GM12878 (cell line): ENCODE measurements around the gene KDM4C. TPM values are rescaled to one million over a fixed set of nuclear protein-coding genes. Genes with fewer than 3 reads are reported as not detected.

ENCODE experiments used
- ATAC-seq: fragments of 200-7000 bp; cut with Tn5 transposase; 3 replicates; pipeline ENCODE4 v1.9.1; 2020; ENCODE audit warnings: mild to moderate bottlenecking, moderate library complexity
- BruUV-seq: library from RNA; stranded (reverse); fragments of 400-500 nt; replicated peaks from 2 replicates; lab custom pipeline; 2021; lab: Mats Ljungman, UMichigan
- CTCF ChIA-PET: fragments of 300-600 bp; sonication (Branson Sonifier 250); formaldehyde crosslinking; extraction: SDS; loops from one replicate; lab custom pipeline; 2021; ENCODE audit warnings: inconsistent platforms; lab: Yijun Ruan, JAX
- POLR2A ChIA-PET: fragments of 350-600 bp; formaldehyde crosslinking; extraction: SDS; loops from one replicate; lab custom pipeline; 2021; ENCODE audit warnings: inconsistent platforms; lab: Charles Lee
- RAD21 ChIA-PET: fragments of 300-600 bp; sonication (Branson Sonifier 250); formaldehyde crosslinking; loops from one replicate; lab custom pipeline; 2023; ENCODE audit warnings: antibody characterized with exemption; ENCODE audit not compliant: unreplicated experiment; lab: Charles Lee
- SMC1A ChIA-PET: fragments of 300-600 bp; sonication (Branson Sonifier 250); formaldehyde crosslinking; loops from one replicate; lab custom pipeline; 2023; ENCODE audit not compliant: unreplicated experiment, uncharacterized antibody; lab: Charles Lee
- DNase-seq: peaks from one replicate; pipeline ENCODE4 v3.0.0-alpha.2; 2011; ENCODE audit warnings: low read depth, low spot score
- FAIRE-seq: peaks from 3 replicates; lab custom pipeline; 2011; peaks lifted over from hg19 to GRCh38; lab: Jason Lieb, UNC
- H2AFZ ChIP-seq: 2 replicates; pipeline ENCODE4 v1.6.0; 2011; ENCODE audit warnings: low read depth, low read length, control low read depth; ENCODE audit not compliant: control insufficient read depth
- H3K27ac ChIP-seq: 2 replicates; pipeline ENCODE4 v1.5.1; 2011; ENCODE audit warnings: control low read depth; ENCODE audit not compliant: control insufficient read depth, insufficient read depth
- H3K27me3 ChIP-seq, 2 experiments: replicated peaks in 1 of 2; 2 replicates each; pipeline versions ENCODE4 v1.6.0 to v1.6.1; 2011; ENCODE audit warnings: low read length in 1 of 2; ENCODE audit not compliant: control insufficient read depth in 2 of 2, insufficient read depth in 2 of 2
- H3K36me3 ChIP-seq, 2 experiments: 2 replicates each; pipeline ENCODE4 v1.5.1; 2011; ENCODE audit warnings: low read length in 1 of 2; ENCODE audit not compliant: control insufficient read depth in 2 of 2, insufficient read depth in 2 of 2
- H3K4me1 ChIP-seq: 2 replicates; pipeline ENCODE4 v1.6.1; 2011; ENCODE audit warnings: mild to moderate bottlenecking, low read length, moderate library complexity, mixed read lengths; ENCODE audit not compliant: control insufficient read depth, insufficient read depth
- H3K4me2 ChIP-seq: 2 replicates; pipeline ENCODE4 v1.6.0; 2011; ENCODE audit warnings: control low read depth; ENCODE audit not compliant: control insufficient read depth, insufficient read depth
- H3K4me3 ChIP-seq: fragments of 200-600 bp; sonication (generic); 2 replicates; pipeline ENCODE4 v1.5.1; 2016
- H3K79me2 ChIP-seq: 2 replicates; pipeline ENCODE4 v1.6.0; 2011; ENCODE audit warnings: low read length; ENCODE audit not compliant: control insufficient read depth, insufficient read depth
- H3K9ac ChIP-seq: 2 replicates; pipeline ENCODE4 v1.8.0; 2011; ENCODE audit warnings: low read length, control low read depth, mixed read lengths; ENCODE audit not compliant: control insufficient read depth, insufficient read depth
- H3K9me3 ChIP-seq: replicated peaks from 3 replicates; pipeline ENCODE4 v1.5.1; 2011; ENCODE audit warnings: mild to moderate bottlenecking, low read length; ENCODE audit not compliant: control insufficient read depth, insufficient read depth
- H4K20me1 ChIP-seq: 2 replicates; pipeline ENCODE4 v1.6.0; 2011; ENCODE audit not compliant: control insufficient read depth, insufficient read depth
- CHD4 ChIP-seq: fragments of 200-600 bp; sonication (generic); IDR thresholded peaks from 2 replicates; pipeline ENCODE4 v1.6.1; 2016; ENCODE audit warnings: mild to moderate bottlenecking
- NBN ChIP-seq: fragments of 450-650 bp; IDR thresholded peaks from 2 replicates; pipeline ENCODE4 v1.6.1; 2016
- TCF7 ChIP-seq: IDR thresholded peaks from 2 replicates; pipeline ENCODE4 v1.6.1; 2014; ENCODE audit warnings: antibody characterized with exemption, borderline replicate concordance
- WGBS: methylation state at CpG from one replicate; pipeline ENCODE4 v1.1.6; 2016; ENCODE audit warnings: low lambda C conversion rate; ENCODE audit not compliant: insufficient replicate concordance, insufficient coverage; ENCODE audit errors: missing lambda C conversion rate; 5-methylcytosine and 5-hydroxymethylcytosine counted together
- in situ Hi-C: fragments of 300-500 bp; cut with MboI; formaldehyde crosslinking; loops from 9 replicates; pipeline ENCODE4 v1.14.3; 2018; ENCODE audit warnings: mixed read lengths
- intact Hi-C: fragments of 100-400 bp; cut with micrococcal nuclease; formaldehyde crosslinking; loops from one replicate; pipeline ENCODE4 v1.14.2; 2022; ENCODE audit not compliant: unreplicated experiment
- polyA plus RNA-seq, 11 experiments: library from polyadenylated mRNA; depleted of rRNA in 4 of 11; unstranded in 6 of 11; stranded (reverse) in 5 of 11; fragments of >200 nt; fragmentation: Nextera tagmentation in 4 of 11; fragmentation: Illumina TruSeq in 1 of 11; extraction: Ambion mirVana in 4 of 11; extraction: Trizol in 1 of 11; gene quantifications; 1 replicate in 1 of 11; 2 replicates in 10 of 11; pipeline versions ENCODE4 v1.2.1 to v1.2.3, GENCODE V29; 2011 to 2016; ENCODE audit warnings: inconsistent platforms in 2 of 11, missing spikeins in 2 of 11, low read depth in 1 of 11
- total RNA-seq, 4 experiments: library from RNA; depleted of rRNA in 3 of 4; stranded (reverse); fragments of >200 nt in 3 of 4; fragmentation: Illumina TruSeq in 1 of 4; extraction: Trizol in 1 of 4; gene quantifications; 2 replicates each; pipeline versions ENCODE4 v1.2.1 to v1.2.3, GENCODE V29; 2013 to 2021
- TF ChIP-seq, protein P1 (sequence below): IDR thresholded peaks from 2 replicates; pipeline ENCODE4 v1.6.1; 2012; ENCODE audit warnings: low read depth, low read length, improper control_type of control experiment
- TF ChIP-seq, protein P2 (sequence below): fragments of 450-650 bp; IDR thresholded peaks from 2 replicates; pipeline ENCODE4 v1.6.1; 2018; ENCODE audit warnings: mild to moderate bottlenecking, low read depth, moderate library complexity; ENCODE audit not compliant: partially characterized antibody

KDM4C gene
- total and polyA plus RNA-seq, 10 of the 15 experiments (the other 5 are each of a cell fraction or from before 2014, with no cell fraction given), result 6.8 to 41.2 (median 20.1) TPM

DNA sequence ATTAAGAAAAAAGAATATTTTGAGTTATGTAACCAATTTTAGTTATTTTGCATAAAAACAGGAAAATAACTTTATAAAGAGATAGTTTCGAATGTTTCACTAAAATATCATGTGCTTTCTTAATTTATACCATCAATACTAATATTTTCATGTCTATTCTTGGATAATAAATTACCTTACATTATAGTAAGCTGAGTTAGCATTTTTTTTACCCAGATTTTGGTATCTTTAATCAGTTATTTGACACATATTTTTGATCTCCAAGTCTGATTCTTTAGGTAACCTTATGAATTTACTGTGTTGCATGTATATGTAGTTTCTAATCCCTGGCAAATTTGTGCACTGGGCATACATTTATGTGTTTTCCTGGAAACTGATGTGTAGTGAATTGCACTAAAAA, 138.0 kb downstream of the KDM4C start:
- POLR2A ChIA-PET, result no interaction called here
- FAIRE-seq, result no peak
- Histone ChIP-seq H3K27ac (no peak overlapping the region), H3K9me3 (no peaks in the 10 kb centered on the region), H4K20me1 (no peaks in the 10 kb centered on the region), H3K36me3 (no peaks in the 10 kb centered on the region), H3K27me3 (no peaks in the 10 kb centered on the region), H3K4me2 (no peak overlapping the region), H3K4me1 (peaks cover 19% of the 10 kb centered on the region; the same call in 1 of the 2 replicates), H3K79me2 (no peaks in the 10 kb centered on the region), H2AFZ (no peak overlapping the region), H3K9ac (no peak overlapping the region), H3K4me3 (no peak overlapping the region)
- BruUV-seq, result no TSS peak
- 100% methylated on average over 1 of the region's 1 CpG for WGBS
- RAD21 ChIA-PET, result interaction anchor here (1.5 kb wide), 1 partner anchor 222 kb away, joined by 3 read pairs; no protein-coding TSS in a partner anchor
- TF ChIP-seq NBN (no peak), CHD4 (no peak), TCF7 (no peak)
- TF ChIP-seq, protein P1, sequence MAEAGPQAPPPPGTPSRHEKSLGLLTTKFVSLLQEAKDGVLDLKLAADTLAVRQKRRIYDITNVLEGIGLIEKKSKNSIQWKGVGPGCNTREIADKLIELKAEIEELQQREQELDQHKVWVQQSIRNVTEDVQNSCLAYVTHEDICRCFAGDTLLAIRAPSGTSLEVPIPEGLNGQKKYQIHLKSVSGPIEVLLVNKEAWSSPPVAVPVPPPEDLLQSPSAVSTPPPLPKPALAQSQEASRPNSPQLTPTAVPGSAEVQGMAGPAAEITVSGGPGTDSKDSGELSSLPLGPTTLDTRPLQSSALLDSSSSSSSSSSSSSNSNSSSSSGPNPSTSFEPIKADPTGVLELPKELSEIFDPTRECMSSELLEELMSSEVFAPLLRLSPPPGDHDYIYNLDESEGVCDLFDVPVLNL, result no peak
- TF ChIP-seq, protein P2, sequence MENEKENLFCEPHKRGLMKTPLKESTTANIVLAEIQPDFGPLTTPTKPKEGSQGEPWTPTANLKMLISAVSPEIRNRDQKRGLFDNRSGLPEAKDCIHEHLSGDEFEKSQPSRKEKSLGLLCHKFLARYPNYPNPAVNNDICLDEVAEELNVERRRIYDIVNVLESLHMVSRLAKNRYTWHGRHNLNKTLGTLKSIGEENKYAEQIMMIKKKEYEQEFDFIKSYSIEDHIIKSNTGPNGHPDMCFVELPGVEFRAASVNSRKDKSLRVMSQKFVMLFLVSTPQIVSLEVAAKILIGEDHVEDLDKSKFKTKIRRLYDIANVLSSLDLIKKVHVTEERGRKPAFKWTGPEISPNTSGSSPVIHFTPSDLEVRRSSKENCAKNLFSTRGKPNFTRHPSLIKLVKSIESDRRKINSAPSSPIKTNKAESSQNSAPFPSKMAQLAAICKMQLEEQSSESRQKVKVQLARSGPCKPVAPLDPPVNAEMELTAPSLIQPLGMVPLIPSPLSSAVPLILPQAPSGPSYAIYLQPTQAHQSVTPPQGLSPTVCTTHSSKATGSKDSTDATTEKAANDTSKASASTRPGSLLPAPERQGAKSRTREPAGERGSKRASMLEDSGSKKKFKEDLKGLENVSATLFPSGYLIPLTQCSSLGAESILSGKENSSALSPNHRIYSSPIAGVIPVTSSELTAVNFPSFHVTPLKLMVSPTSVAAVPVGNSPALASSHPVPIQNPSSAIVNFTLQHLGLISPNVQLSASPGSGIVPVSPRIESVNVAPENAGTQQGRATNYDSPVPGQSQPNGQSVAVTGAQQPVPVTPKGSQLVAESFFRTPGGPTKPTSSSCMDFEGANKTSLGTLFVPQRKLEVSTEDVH, result no peak
- no peak for DNase-seq
- CTCF ChIA-PET, result no interaction called here
- in situ Hi-C loops (no loop called here), intact Hi-C loops (no loop called here)
- SMC1A ChIA-PET, result no interaction called here
- ATAC-seq, result no peak
